ENCODE results near the gene RNASE7. TPM values are rescaled to one million over a fixed set of nuclear protein-coding genes. Genes with fewer than 3 reads are reported as not detected.

Gene RNASE7
- polyA plus RNA-seq, 3 donors, result 0.07 TPM; not detected in 2

DNA sequence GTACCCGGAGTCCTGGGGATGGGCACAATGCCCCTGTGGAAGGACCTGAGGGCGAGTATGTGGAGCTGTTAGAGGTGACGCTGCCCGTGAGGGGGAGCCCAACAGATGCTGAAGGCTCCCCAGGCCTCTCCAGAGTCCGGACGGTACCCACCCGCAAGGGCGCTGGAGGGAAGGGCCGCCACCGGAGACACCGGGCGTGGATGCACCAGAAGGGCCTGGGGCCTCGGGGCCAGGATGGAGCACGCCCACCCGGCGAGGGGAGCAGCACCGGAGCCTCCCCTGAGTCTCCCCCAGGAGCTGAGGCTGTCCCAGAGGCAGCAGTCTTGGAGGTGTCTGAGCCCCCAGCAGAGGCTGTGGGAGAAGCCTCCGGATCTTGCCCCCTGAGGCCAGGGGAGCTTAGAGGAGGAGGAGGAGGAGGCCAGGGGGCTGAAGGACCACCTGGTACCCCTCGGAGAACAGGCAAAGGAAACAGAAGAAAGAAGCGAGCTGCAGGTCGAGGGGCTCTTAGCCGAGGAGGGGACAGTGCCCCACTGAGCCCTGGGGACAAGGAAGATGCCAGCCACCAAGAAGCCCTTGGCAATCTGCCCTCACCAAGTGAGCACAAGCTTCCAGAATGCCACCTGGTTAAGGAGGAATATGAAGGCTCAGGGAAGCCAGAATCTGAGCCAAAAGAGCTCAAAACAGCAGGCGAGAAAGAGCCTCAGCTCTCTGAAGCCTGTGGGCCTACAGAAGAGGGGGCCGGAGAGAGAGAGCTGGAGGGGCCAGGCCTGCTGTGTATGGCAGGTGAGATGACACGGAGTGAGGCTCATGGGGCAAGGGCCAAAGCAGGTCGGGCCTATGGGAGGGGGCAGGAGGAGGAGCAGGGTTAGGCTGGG is 32.5 kb downstream of the RNASE7 start:
- H3K27ac ChIP-seq (ENCODE audit: low read depth, low read length), result no peak overlapping the region
- WGBS, 3 donors, result 87 to 91% (median 91%) methylated on average over 23 to 26 of the region's 26 CpGs

DNA sequence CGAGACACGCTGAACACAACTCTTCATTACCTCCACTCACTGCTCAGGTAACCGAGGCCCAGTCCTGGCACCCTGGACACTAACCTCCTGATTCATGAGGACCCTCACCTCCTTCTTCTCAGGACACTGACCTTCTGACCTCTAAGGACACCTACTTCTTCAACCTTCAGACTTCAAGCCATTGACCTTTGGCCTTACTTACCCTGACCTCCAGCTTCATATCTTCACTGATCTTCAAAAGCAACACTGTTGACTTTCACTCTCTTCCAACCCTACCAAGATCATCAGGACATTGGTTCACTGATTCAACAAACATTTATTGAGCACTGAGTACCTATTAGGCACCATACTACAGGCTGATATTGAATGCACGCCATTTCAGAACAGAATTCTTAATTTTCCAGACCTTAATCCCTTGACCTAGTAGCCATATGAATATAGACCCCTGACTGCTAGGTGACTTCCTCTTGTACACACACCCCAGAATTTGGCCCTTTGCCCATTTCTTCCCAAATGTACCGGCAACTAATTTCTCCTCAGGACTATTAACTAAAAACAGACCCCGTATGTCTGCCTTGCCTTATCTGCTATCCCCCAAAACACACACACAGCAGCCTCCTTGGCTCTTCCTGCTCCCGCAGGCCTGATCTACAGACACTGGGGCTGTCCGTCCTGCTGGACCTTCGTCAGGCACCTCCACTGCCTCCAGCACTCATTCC is 33.7 kb downstream of the RNASE7 start:
- 86 to 92% (median 89%) methylated on average over 9 of the region's 9 CpGs for WGBS, 3 donors
- no peak overlapping the region for H3K27ac ChIP-seq (ENCODE audit: low read depth, low read length)

DNA sequence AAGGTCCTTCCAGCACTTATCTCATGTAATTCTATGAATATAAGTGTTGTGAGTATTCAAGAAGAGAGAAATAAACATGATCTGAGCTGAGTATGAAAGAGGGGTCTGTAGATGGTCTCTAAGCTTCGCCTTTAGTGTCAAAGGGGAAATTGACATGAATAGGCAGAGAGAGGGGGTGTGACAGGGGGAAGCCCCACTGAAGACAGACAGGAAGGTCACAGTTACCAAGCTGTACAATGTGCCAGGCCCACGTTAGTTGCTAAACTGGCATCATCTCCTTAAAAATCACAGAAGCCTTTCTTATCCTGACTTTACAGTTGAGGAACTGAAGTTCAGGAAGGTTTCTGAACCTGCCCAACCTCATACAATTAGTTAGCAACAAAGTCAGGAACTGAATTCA is 35.5 kb downstream of the RNASE7 start:
- no peak overlapping the region for H3K27ac ChIP-seq (ENCODE audit: low read depth, low read length)
- WGBS, 3 donors, result 72 to 83% (median 80%) methylated on average over 2 of the region's 2 CpGs

DNA sequence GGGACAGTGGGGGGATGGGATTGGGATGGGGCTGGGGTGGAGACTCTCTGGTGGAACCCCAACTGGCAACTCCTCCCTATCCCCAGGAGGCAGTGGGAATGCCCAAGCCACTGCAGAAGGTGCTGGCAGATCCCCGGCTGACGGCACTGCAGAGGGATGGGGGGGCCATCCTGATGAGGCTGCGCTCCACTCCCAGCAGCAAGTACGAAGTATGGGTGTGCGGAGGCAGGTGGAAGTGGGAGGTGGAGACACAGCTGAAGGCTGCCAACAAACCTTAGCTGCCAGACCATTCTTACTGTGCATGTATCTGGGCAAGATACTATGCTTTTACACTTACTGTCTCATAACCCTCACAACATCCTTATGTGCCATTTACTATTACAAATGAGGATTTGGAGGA is 36.1 kb downstream of the RNASE7 start:
- 81 to 91% (median 86%) methylated on average over 5 of the region's 5 CpGs for WGBS, 3 donors
- no peak overlapping the region for H3K27ac ChIP-seq (ENCODE audit: low read depth, low read length)

DNA sequence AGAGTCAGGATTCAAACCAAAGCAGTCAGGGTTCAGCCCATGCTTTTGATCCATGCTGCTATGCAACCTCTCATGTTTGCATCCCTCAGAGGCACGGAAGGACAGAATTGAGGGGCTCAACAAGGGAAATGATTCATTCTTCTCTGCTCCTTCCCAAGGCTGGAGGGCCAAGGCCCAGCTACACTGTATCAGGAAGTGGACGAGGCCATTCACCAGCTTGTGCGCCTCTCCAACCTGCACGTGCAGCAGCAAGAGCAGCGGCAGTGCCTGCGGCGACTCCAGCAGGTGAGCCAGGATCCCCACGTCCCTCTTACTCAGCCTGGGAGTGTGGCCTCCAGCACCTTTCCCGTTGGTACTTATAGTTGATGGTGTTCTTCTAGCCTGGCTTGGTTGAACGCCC is 36.6 kb downstream of the RNASE7 start:
- WGBS, 3 donors, result 88 to 90% (median 88%) methylated on average over 10 of the region's 10 CpGs
- H3K27ac ChIP-seq (ENCODE audit: low read depth, low read length), result no peak overlapping the region

DNA sequence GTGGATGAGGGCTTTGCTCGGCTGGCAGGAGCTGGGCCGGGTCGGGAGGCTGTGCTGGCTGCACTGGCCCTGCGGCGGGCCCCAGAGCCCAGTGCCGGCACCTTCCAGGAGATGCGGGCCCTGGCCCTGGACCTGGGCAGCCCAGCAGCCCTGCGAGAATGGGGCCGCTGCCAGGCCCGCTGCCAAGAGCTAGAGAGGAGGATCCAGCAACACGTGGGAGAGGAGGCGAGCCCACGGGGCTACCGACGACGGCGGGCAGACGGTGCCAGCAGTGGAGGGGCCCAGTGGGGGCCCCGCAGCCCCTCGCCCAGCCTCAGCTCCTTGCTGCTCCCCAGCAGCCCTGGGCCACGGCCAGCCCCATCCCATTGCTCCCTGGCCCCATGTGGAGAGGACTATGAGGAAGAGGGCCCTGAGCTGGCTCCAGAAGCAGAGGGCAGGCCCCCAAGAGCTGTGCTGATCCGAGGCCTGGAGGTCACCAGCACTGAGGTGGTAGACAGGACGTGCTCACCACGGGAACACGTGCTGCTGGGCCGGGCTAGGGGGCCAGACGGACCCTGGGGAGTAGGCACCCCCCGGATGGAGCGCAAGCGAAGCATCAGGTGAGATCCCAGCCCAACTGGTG is 39.5 kb downstream of the RNASE7 start:
- H3K27ac ChIP-seq (ENCODE audit: low read depth, low read length), result no peak overlapping the region
- 88 to 91% (median 89%) methylated on average over 25 to 30 of the region's 30 CpGs for WGBS, 3 donors

DNA sequence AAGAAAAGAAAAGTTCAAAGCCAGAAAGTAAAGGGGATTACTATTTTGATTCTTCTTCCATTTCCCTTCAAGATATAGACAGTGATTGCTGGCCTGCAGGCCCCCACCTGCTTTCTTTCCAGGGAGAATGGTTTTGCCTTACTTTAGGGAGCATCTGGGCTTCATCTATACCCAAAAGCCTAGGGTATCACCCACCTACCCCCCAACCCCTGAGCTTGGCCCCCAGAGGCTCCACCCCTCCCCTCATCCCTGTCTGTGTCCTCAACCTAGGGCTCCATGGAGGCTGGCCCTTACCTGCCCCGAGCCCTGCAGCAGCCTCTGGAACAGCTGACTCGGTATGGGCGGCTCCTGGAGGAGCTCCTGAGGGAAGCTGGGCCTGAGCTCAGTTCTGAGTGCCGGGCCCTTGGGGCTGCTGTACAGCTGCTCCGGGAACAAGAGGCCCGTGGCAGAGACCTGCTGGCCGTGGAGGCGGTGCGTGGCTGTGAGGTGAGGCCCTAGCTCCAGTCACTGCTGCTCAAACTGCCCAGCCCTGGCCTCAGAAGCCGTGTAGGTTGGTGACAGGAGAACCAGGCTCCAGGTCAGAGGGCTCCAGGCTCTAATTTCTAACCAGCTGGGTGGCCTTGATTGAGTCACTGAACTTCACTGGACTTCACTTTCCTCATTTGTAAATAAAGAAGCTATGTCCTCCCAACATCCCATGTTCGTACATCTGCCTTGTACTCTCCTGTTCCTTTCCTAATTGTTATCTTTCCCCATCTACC is 41.6 kb downstream of the RNASE7 start:
- H3K27ac ChIP-seq (ENCODE audit: low read depth, low read length), result no peak overlapping the region
- WGBS, 3 donors, result 82 to 86% (median 82%) methylated on average over 11 of the region's 11 CpGs

DNA sequence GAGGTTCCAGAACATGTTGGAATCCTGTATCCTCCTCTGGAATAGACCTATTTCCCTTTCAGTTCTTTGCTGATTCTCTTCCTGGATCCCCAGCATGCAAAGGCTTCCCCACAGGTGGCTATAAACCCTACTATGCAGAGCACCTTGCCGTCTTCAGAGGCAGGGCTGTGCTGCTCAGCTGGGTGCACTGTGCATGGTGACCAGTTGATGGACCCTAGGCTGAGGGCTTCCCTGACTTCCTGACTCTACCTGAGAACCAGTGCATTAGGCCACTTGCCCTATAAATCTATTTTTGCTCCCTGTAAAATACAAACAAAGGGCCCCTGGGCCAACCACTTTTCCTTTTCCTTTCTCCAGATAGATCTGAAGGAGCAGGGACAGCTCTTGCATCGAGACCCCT is 42.2 kb downstream of the RNASE7 start:
- 81 to 89% (median 82%) methylated on average over 2 of the region's 2 CpGs for WGBS, 3 donors
- no peak overlapping the region for H3K27ac ChIP-seq (ENCODE audit: low read depth, low read length)

DNA sequence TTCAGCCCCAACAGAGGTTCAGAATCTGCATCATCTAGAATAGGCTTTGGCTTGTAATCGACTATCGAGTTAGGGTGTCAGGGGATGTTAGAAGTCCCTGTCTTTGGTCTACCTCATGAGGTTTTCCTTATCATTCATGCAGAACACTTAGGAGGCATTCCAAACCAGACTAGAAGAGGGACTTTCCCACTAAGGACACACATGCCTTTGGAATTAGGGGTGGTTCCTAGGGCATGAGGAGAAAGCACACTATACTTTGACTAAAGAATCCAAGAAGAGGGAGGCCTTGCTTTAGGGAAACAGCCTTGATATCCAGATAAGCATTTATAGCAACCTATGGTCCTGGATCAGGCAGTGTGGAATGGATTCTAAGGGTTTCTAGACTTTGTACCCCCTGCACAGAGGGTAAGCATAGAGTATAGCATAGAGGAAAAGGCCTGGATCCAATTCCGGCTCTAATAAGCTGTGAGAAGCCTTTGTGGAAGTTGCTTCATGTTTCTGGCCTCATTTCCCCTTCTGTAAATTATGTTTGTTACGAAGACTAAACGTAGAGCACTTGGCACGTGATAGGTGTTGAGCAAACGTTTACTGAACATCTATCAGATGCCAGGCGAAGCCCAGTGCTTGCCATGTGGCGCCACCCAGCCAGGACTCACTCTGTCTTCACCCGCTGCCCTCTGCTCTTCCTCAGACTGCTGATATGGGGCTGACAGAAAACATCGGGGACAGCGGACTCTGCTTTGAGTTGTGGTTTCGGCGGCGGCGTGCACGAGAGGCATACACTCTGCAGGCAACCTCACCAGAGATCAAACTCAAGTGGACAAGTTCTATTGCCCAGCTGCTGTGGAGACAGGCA is 43.1 kb downstream of the RNASE7 start:
- no peak overlapping the region for H3K27ac ChIP-seq (ENCODE audit: low read depth, low read length)
- 62 to 73% (median 69%) methylated on average over 17 of the region's 17 CpGs for WGBS, 3 donors

DNA sequence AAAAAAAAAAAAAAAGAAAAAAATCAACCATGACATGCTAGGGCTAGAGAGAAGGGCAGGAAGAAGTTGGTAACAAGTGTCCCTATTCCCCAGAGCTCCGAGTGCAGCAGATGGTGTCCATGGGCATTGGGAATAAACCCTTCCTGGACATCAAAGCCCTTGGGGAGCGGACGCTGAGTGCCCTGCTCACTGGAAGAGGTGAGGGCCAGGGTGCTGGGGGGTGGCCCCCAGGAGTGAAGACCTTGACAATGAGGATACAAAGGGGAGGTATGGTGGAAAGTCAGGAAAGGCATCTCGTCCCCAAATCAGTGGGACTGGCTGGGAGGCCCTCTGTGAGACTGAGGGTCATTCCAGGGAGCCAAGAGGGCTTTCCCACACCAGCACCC is 44.7 kb downstream of the RNASE7 start:
- WGBS, 3 donors, result 92 to 94% (median 92%) methylated on average over 4 of the region's 4 CpGs
- H3K27ac ChIP-seq (ENCODE audit: low read depth, low read length), result no peak overlapping the region

DNA sequence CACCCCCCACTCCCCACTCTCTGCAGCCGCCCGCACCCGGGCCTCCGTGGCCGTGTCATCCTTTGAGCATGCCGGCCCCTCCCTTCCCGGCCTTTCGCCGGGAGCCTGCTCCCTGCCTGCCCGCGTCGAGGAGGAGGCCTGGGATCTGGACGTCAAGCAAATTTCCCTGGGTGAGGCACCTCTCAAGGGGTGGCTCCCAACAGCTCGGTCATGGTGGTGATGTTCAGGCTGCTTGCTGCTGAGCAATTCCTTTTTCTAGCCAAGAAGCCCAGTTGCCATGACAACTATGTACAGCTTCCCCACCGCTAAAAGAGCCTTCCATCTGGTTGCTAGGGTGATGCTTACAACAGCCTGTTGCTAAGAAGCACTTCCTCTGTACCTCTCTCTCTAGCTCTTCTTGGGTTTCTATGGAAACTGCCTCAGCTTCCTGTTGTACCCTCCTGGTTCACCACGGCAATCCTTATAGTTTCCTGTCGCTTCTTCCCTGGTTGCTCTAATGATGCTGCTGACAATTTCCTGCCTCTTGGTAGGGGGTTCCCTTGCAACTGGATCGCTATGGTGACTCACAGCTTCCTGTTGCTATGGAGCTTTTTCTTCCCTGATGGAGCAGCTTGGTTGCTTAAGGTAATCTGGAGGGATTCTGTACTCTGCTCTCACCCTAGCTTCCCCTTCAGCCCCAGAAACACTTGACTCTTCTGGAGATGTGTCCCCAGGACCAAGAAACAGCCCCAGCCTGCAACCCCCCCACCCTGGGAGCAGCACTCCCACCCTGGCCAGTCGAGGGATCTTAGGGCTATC is 45.3 kb downstream of the RNASE7 start:
- H3K27ac ChIP-seq (ENCODE audit: low read depth, low read length), result no peak overlapping the region
- WGBS, 3 donors, result 46 to 50% (median 50%) methylated on average over 14 to 19 of the region's 19 CpGs

DNA sequence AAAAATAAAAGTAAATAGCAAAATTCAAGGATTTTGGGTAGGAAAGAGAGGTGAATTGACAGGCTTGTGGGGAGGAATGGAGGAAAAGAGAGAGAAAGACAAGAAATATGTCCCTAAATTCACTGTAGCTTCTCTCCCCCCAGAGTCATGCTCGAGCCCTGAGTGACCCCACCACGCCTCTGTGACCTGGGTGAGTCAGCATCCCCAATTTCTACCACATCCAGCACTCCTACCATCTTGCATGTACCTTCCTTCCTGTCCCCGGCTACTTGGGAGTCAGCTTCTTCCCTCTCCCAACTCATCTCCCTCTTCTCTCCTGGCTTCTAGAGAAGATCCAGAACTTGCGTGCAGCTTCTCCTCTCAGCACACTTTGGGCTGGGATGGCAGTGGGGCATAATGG is 46.5 kb downstream of the RNASE7 start:
- no peak overlapping the region for H3K27ac ChIP-seq (ENCODE audit: low read depth, low read length)
- 72 to 85% (median 76%) methylated on average over 4 of the region's 4 CpGs for WGBS, 3 donors

DNA sequence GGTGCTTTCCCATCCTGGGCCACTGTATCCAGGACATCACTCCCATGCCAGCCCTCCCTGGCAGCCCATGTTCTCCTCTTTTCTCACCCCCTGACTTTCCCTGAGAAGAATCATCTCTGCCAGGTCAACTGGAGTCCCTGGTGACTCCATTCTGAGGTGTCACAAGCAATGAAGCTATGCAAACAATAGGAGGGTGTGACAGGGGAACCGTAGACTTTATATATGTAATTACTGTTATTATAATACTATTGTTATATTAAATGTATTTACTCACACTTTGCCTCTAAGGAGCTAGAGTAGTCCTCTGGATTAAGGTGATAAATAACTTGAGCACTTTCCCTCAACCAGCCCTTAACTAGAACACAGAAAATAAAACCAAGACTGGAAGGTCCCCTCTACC is 47.1 kb downstream of the RNASE7 start:
- 55 to 69% (median 57%) methylated on average over 1 of the region's 1 CpG for WGBS, 3 donors
- H3K27ac ChIP-seq (ENCODE audit: low read depth, low read length), result no peak overlapping the region

DNA sequence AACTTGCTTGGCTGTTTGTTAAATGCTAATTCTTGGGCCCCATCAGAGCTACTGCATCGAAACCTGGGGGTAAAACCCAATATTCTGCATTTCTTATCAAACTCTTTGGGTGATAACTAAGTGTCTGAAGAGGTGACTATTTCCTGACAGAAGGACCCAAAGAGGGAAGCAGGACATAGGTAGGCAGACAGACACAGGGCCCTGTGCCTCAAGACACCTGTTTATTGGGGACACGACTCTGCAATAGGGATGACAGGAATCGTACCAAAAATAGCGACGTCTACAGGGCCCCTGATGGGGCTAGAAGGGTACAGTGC is 47.7 kb downstream of the RNASE7 start:
- WGBS, 3 donors, result 74 to 90% (median 89%) methylated on average over 5 of the region's 5 CpGs
- no peak overlapping the region for H3K27ac ChIP-seq (ENCODE audit: low read depth, low read length)

DNA sequence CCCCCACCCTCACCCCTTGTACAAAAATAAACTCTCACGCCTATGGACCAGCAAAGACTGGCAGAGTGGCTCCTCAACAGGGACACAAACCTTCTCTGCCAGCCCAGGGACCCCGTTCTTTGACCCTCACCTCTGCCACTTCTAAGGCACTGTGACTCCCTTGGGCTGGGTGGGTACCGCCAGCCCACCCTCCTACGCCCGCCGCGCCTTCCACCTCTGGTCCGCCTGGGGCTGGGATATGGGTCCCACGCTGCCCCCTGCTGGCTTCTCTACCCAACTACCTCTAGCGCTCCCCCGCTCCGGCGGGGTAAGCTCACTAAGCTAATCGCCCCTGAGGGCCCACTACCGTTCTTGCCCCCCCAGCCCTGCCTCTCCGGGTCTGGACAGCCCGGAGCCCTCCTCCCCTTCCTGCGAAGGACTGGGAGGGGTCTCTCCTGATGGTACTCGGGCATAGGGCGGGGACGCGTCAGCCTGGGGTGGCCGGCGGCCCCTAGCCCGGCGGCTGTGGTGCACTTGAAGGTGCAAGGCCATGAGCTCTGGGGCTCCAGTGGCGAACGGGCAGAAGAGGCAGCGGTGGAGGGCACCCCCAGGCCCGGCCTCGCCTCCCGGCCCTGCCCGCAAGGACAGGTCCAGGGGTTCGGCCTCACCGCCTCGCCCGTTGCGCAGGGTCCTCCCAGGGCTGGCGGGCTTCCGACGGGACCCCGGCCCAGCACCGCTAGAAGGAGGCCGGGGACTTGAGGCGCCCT is 48.2 kb downstream of the RNASE7 start:
- H3K27ac ChIP-seq (ENCODE audit: low read depth, low read length), result no peak overlapping the region
- 84 to 94% (median 93%) methylated on average over 40 to 45 of the region's 45 CpGs for WGBS, 3 donors

DNA sequence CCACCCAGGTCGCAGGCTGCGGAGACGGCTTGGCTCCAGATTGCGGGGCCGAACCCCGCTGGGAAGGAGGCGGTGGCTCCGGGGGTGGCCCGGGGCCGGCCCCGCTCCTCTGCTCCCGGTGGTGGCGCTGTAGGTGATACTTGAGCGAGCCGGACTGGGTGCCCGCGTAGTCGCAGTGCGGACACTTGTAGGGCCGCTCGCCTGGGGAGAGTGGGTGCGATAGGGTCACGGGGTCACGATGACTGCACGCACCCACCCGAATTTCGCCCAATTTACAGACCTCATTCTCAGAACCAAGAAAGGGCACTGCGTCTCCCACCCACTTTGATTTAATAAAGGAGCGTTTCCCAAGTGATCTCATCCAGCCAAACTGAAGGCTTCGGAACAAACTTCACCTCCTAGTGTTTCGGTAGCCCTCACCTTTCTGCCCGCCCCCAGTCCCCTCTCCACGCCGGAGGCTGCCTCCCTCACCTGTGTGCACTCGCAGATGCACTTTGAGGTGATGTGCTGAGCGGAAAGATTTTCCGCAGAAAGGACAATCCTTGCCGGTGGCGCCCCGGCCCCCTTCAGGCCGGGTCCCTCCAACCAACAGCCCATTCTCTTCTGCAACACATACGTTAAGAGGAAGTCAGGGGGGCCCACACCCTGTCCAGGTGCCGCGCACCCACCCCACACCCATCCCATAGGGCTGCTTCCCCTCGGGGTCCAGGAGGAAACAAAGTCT is 48.9 kb downstream of the RNASE7 start:
- no peak overlapping the region for H3K27ac ChIP-seq (ENCODE audit: low read depth, low read length)
- WGBS, 3 donors, result 92 to 93% (median 92%) methylated on average over 39 to 45 of the region's 45 CpGs

Measured in adipose tissue (tissue), 3 donors.